Left kidney (tissue), 2 donors: Measurements from ENCODE around the gene THY1. TPM values are rescaled to one million over a fixed set of nuclear protein-coding genes. Genes with fewer than 3 reads are reported as not detected.

Experiments
- DNase-seq: peaks from one replicate; pipeline ENCODE4 v3.0.0-alpha.2; 2013
- polyA plus RNA-seq: library from polyadenylated mRNA; unstranded; fragments of 120-200 nt; gene quantifications from one replicate; pipeline ENCODE4 v1.2.1, GENCODE V29; 2013; ENCODE audit not compliant: insufficient read length

THY1 gene
- polyA plus RNA-seq, 1 donor = 65.2 TPM

- no peak for DNase-seq
Measured at GRCh38 chr11:119371067-119371601, 51.8 kb downstream of the THY1 start.

- no peak for DNase-seq
Measured at GRCh38 chr11:119370486-119371046, 52.4 kb downstream of the THY1 start.

GRCh38 chr11:119369132-119369925 lies 53.6 kb downstream of the THY1 start:
- no peak for DNase-seq

- DNase-seq = no peak
Measured at GRCh38 chr11:119368121-119369034, 54.6 kb downstream of the THY1 start.

- peak; percentile 64 for DNase-seq
Measured at GRCh38 chr11:119367661-119368120, 55.3 kb downstream of the THY1 start.

Other genes with a start within 250 kb of the THY1 start
- gene NHERF4, start 237.7 kb downstream of the THY1 start, polyA plus RNA-seq = 19.2 TPM
- 24.4 TPM for gene CBL, start 216.8 kb downstream of the THY1 start, polyA plus RNA-seq
- 42.5 TPM for gene MCAM, start 106.0 kb downstream of the THY1 start, polyA plus RNA-seq
- 31.9 TPM for gene RNF26, start 88.6 kb downstream of the THY1 start, polyA plus RNA-seq
- gene C1QTNF5, start 82.3 kb downstream of the THY1 start, polyA plus RNA-seq = 15.7 TPM
- not detected for gene MFRP, start 76.5 kb downstream of the THY1 start, polyA plus RNA-seq
- gene USP2, start 41.5 kb downstream of the THY1 start, polyA plus RNA-seq = 10.4 TPM